ENCODE data around the gene TRAPPC3. TPM values are rescaled to one million over a fixed set of nuclear protein-coding genes. Genes with fewer than 3 reads are reported as not detected.
"Not testable (repeated sequence)": the region's sequence is repeated elsewhere in the genome, so short reads cannot be mapped to it uniquely, and the experiment has no call there.

The TRAPPC3 gene
- 93.4 and 111 TPM in 2 replicates for total RNA-seq

DNA sequence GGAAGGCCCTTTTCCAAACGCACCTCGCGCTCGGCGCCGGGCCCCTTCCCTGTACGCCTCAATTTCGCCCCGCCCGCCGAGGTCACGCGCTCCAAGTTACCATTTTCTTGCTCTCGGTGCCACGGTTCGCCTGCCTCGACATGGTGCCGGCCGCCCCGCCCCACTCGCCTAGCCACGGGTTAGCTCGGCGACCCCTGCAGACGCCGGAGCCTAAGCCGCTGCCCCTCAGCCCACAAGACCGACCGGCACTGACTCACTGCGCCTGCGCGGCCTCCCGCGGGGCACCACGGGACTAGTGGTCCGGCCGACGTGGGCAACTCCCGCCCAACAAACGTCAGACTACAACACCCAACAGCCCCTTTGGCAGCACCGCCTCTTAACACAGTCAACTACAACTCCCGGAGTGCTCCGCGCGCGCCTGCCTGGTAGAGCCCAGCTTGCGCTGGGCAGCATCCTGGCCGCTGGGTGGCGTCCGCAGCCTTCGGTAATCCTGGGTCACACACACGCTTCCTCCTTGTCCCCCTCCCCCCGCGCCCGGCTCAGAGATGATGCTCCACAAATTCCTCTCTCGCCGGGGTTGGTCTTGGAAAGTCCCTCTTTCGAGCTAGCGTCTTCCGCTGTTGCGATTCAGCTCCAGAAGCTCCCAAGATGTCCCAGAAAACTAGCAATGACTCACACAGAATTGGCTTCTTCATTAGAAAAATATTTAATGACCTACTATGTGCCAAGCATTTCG is at the start of gene TRAPPC3:
Gene TRAPPC3, minus strand, starts transcription at position 250 of the 736 bp plus-strand sequence. Its CDS starts 108 bp downstream, at position 142.
- Histone ChIP-seq H3K27me3 (ENCODE audit: insufficient read depth, low read length) (no peaks in the 10 kb centered on the region), H3K9me3 (ENCODE audit: low read depth, low read length) (no peaks in the 10 kb centered on the region), H3K27ac (ENCODE audit: low read depth, low read length) (peak within 1 kb of the TSS; percentile 91), H2AFZ (ENCODE audit: low read length) (peak within 1 kb of the TSS; percentile 89), H3K4me1 (ENCODE audit: insufficient read depth, low read length) (peaks cover 40% of the 10 kb centered on the region), H3K4me2 (ENCODE audit: insufficient read depth, low read length) (peak within 1 kb of the TSS; percentile 100), H4K20me1 (ENCODE audit: insufficient read depth, low read length) (peaks cover 9% of the 10 kb centered on the region), H3K4me3 (ENCODE audit: insufficient read depth, low read length) (peak within 1 kb of the TSS; percentile 96), H3K36me3 (ENCODE audit: insufficient read depth, low read length) (no peaks in the 10 kb centered on the region), H3K79me2 (ENCODE audit: insufficient read depth, low read length) (peaks cover 41% of the 10 kb centered on the region)
- peak; percentile 99 for DNase-seq (ENCODE audit: insufficient read length, low spot score, missing footprints)
- TF ChIP-seq, protein P1, sequence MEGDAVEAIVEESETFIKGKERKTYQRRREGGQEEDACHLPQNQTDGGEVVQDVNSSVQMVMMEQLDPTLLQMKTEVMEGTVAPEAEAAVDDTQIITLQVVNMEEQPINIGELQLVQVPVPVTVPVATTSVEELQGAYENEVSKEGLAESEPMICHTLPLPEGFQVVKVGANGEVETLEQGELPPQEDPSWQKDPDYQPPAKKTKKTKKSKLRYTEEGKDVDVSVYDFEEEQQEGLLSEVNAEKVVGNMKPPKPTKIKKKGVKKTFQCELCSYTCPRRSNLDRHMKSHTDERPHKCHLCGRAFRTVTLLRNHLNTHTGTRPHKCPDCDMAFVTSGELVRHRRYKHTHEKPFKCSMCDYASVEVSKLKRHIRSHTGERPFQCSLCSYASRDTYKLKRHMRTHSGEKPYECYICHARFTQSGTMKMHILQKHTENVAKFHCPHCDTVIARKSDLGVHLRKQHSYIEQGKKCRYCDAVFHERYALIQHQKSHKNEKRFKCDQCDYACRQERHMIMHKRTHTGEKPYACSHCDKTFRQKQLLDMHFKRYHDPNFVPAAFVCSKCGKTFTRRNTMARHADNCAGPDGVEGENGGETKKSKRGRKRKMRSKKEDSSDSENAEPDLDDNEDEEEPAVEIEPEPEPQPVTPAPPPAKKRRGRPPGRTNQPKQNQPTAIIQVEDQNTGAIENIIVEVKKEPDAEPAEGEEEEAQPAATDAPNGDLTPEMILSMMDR (IDR thresholded peaks at IDR 0.05; ENCODE audit: extremely low read depth, low read depth, low read length), result peak; percentile 99

DNA sequence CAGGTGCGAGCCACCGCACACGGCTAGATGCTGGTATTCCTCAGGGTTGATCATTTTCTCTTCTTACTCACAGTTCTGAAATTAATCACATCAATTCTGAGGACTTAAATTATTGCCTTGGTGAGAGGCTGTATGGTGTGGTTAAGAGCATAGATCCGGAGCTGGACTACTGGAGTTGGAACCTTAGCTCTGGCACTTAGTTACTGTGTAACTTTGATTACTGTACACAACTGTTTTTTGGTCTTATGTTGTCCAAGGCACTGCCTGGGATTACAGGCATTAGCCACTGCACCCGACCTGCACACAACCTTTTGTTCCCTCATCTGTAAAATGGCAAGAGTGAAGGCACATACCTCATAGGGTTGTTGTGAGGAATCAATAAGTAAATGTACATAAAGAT is 49.4 kb upstream of the TRAPPC3 start:
- Histone ChIP-seq H3K4me1 (ENCODE audit: insufficient read depth, low read length) (peaks cover 11% of the 10 kb centered on the region), H3K27me3 (ENCODE audit: insufficient read depth, low read length) (no peaks in the 10 kb centered on the region), H3K79me2 (ENCODE audit: insufficient read depth, low read length) (no peaks in the 10 kb centered on the region), H3K4me2 (ENCODE audit: insufficient read depth, low read length) (no peak overlapping the region), H3K27ac (ENCODE audit: low read depth, low read length) (no peak overlapping the region), H2AFZ (ENCODE audit: low read length) (no peak overlapping the region), H3K9me3 (ENCODE audit: low read depth, low read length) (no peaks in the 10 kb centered on the region), H3K4me3 (ENCODE audit: insufficient read depth, low read length) (no peak overlapping the region), H3K36me3 (ENCODE audit: insufficient read depth, low read length) (no peaks in the 10 kb centered on the region), H4K20me1 (ENCODE audit: insufficient read depth, low read length) (no peaks in the 10 kb centered on the region)
- TF ChIP-seq, protein P1 (IDR thresholded peaks at IDR 0.05; ENCODE audit: extremely low read depth, low read depth, low read length), result no peak
- no peak for DNase-seq (ENCODE audit: insufficient read length, low spot score, missing footprints)

DNA sequence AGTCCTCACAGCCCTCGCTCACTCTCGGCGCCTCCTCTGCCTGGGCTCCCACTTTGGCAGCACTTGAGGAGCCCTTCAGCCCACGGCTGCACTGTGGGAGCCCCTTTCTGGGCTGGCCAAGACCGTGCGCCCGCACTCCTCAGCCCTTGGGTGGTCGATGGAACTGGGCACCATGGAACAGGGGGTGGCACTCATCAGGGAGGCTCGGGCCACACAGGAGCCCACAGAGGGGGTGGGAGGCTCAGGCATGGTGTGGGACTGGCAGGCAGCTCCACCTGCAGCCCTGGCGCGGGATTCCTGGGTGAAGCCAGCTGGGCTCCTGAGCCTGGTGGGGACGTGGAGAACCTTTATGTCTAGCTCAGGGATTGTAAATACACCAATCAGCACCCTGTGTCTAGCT is 47.5 kb upstream of the TRAPPC3 start:
- not testable (repeated sequence) for H4K20me1 ChIP-seq (ENCODE audit: insufficient read depth, low read length); DNase-seq (ENCODE audit: insufficient read length, low spot score, missing footprints); H3K36me3 ChIP-seq (ENCODE audit: insufficient read depth, low read length); H2AFZ ChIP-seq (ENCODE audit: low read length); H3K27me3 ChIP-seq (ENCODE audit: insufficient read depth, low read length); H3K4me3 ChIP-seq (ENCODE audit: insufficient read depth, low read length); H3K4me2 ChIP-seq (ENCODE audit: insufficient read depth, low read length); H3K9me3 ChIP-seq (ENCODE audit: low read depth, low read length); H3K79me2 ChIP-seq (ENCODE audit: insufficient read depth, low read length); H3K27ac ChIP-seq (ENCODE audit: low read depth, low read length); H3K4me1 ChIP-seq (ENCODE audit: insufficient read depth, low read length)

DNA sequence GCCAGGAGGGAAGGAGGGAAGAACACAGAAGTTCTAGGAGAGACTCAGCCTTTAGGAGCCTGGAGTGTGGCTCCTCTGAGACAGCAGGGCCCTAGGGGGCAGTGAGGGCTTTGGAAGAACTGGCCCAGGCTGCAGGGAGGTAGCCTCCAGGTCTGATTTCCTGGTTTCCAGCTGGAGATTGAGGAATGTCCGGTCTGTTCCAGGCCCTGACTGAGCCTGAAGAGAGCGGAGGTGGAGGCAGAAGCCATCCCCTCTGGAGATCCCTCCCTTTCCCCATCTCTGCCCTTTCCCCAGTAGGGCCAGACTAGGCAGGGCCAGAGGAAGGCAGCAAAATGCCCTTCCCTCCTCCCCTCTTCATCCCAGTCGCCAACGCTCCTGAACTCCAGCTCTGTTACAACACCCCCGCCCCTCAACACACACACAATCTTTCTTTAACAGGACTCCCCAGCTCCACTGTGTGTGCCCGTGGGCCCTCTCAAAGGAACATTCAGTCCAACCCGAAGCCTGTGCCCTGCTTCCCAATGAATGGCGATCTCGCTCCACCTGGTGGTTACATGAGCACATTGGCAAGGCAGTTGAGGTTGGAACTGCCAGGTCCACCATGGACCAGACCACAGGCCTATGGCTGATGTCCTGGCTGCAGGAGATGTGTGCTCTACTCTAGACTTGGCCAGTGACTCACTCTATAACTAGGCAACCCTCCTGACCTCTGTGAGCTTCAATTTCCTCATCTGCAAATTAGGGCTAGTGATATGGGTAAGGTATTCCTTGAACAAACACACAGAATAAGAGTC is 38.7 kb upstream of the TRAPPC3 start:
- no peak overlapping the region for H3K4me3 ChIP-seq (ENCODE audit: insufficient read depth, low read length)
- H3K79me2 ChIP-seq (ENCODE audit: insufficient read depth, low read length), result no peaks in the 10 kb centered on the region
- peak overlapping the region; percentile 37 for H3K4me2 ChIP-seq (ENCODE audit: insufficient read depth, low read length)
- H3K9me3 ChIP-seq (ENCODE audit: low read depth, low read length), result no peaks in the 10 kb centered on the region
- H2AFZ ChIP-seq (ENCODE audit: low read length), result peak overlapping the region; percentile 58
- H3K27ac ChIP-seq (ENCODE audit: low read depth, low read length), result peak overlapping the region; percentile 63
- H3K4me1 ChIP-seq (ENCODE audit: insufficient read depth, low read length), result peaks cover 9% of the 10 kb centered on the region
- H3K36me3 ChIP-seq (ENCODE audit: insufficient read depth, low read length), result peaks cover 7% of the 10 kb centered on the region
- no peaks in the 10 kb centered on the region for H3K27me3 ChIP-seq (ENCODE audit: insufficient read depth, low read length)
- peak; percentile 97 for DNase-seq (ENCODE audit: insufficient read length, low spot score, missing footprints)
- TF ChIP-seq, protein P1 (IDR thresholded peaks at IDR 0.05; ENCODE audit: extremely low read depth, low read depth, low read length), result peak; percentile 91
- no peaks in the 10 kb centered on the region for H4K20me1 ChIP-seq (ENCODE audit: insufficient read depth, low read length)
